Heart left ventricle (tissue), 13 donors: ENCODE results near the gene RNF17.

ENCODE experiments used
- CTCF ChIP-seq, 12 donors: fragments of 200-600 bp; sonication (generic) in 4 of 12; IDR thresholded peaks; one replicate each; pipeline versions ENCODE4 v1.5.0 to v1.8.0; 2018 to 2022; ENCODE audit warnings: antibody characterized with exemption in 12 of 12, mild to moderate bottlenecking in 5 of 12
- POLR2A ChIP-seq, 2 donors: fragments of 450-650 bp; IDR thresholded peaks; one replicate each; pipeline ENCODE4 v1.6.1; 2017; ENCODE audit warnings: antibody characterized with exemption in 2 of 2, mild to moderate bottlenecking in 2 of 2, moderate library complexity in 2 of 2
- donor health status: ischemic (EF 13 %, LVEDD 7.1; RV severe dilation, severe dysfunction).
- donor health status: DM: no; HTN: yes; CAD: no.
- donor health status: DM: no; HTN: no; CAD: no.
- donor health status: ischemic (EF 25% LVEDD 6.9; RV normal size, moderate dysfunction).
- donor health status: ischemic (EF 25% LVEDD 5.7; RV mildly dilated, moderate dysfunction).
- donor health status: ischemic (EF 35%, LVEDD 5.7; RV mildly dilated, moderate dysfunction).
- donor health status: nonischemic (EF 11% LVEDD 7.7; RV severe dilation, severe dysfunction).
- donor health status: DM: yes; HTN: yes; CAD: no.
- donor health status: PGD.
- donor health status: ischemic (EF 29% LVEDD 5.4; RV normal size, mild dysfunction).
- donor health status: nonischemic (EF 23%, LVEDD 6.1; RV moderate dilation, normal function).

GRCh38 chr13:24717217-24717616, 46.8 kb upstream of the RNF17 start:
- TF ChIP-seq CTCF (IDR thresholded peaks at IDR 0.05) (no peak), POLR2A (IDR thresholded peaks at IDR 0.05) (no peak)
